HUDEP-2 (cell line): ENCODE results near the gene ADORA3.
A peak's percentile ranks its signal among the peaks of the same experiment; 100 is the strongest.
"Not testable (repeated sequence)": the region's sequence is repeated elsewhere in the genome, so short reads cannot be mapped to it uniquely, and the experiment has no call there.

Source experiments
- DNase-seq, 76 experiments: peaks; one replicate each; lab custom pipeline; 2025; ENCODE audit not compliant: unreplicated experiment in 76 of 76; lab: John Stamatoyannopoulos, UW

The ADORA3 gene

DNA sequence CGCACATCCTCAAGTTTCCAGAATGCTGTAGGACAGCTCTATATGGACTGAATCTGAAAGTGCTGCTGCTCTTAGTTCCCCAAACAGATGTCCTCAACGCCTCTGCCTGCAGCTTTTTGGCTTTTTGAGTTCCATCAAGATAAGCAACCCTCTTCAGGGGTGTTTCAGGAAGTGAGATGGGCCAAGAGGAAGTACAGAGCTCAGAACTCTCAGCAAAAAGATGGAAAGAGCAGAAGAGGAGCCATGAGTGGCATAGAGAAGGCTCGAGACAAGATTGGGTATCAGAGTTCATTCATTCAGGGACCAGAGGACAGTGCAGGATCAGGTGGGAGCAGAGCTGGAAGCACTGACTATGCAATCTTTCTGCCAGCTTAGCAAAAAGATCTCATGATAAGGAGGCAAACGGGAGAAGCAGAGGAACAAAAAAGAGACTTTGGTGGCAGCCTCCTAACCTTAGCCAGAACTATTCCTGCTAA lies at the start of gene ADORA3, which contains the start of gene TMIGD3:
TSS of gene ADORA3 (minus strand) at position 49 of the 476 bp plus-strand sequence. CDS start 279 bp downstream, outside the sequence.
TSS of gene TMIGD3 (minus strand) at position 49 of the 476 bp plus-strand sequence. CDS start 279 bp downstream, outside the sequence.
- peak in 8 of 76 experiments; percentile 3 to 27 (median 21) for DNase-seq

DNA sequence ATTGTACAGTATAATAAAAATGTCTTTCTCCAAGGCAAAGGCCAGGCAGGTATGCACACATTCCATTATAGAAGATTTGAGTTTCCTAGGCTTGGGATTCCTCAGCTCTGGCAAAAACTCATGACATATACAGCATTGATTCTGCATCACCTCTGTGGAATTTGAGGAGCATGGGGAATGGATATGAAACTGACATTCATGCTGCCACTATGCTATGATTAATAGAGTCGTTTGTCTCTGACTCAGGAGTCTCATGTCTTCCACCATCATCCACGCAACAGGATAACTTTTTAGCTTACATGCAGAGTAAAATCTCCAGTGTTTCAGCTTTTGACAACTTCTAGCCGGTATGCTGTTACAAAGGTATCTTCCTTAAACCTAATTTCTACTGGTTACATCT lies 49.8 kb upstream of the ADORA3 start:
- DNase-seq = no peak

- DNase-seq = no peak
Observed at GRCh38 chr1:111552587-111552986, 49.2 kb upstream of the ADORA3 start.

DNA sequence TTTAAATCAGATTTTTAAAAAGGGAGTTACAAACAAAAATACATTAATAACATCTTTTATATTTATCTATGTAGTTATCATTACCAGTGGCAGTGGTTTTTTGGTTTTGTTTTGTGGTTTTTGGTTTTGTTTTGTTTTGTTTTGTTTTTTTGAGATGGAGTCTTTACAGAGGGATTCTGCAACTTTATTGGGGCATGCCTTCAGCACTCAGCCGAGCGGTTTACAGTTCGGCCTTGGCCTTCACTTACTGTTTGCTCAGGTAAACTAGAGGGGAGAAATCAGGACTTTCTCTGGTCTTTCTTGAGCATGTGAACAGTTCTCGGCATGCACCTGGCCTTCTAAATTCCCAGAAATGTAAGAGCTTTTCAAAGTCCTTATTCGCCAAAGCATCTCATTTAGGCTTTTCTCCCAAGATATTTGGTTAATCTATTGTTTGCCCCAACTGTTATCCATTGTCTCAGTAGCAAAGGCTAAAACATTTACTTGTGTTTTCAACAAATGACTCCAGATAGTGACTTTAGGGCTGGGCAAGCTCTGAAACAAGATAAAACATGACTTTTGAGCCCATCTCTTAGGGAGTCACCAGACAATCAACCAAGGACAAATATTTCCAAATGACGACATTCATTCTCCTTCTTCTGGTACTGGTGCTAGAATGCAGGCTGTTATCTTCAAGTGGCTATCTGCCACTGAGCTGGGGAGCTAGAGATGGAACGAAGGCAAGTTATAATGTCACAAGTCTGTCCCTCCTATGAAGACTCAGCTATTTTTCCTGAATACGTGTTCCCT lies 48.4 kb upstream of the ADORA3 start:
- peak in 59 of 76 experiments; percentile 5 to 80 (median 43) for DNase-seq

GRCh38 chr1:111547786-111548185 lies 44.4 kb upstream of the ADORA3 start:
- not testable (repeated sequence) for DNase-seq

- DNase-seq = no peak
Observed at GRCh38 chr1:111542187-111542586, 38.8 kb upstream of the ADORA3 start.

DNA sequence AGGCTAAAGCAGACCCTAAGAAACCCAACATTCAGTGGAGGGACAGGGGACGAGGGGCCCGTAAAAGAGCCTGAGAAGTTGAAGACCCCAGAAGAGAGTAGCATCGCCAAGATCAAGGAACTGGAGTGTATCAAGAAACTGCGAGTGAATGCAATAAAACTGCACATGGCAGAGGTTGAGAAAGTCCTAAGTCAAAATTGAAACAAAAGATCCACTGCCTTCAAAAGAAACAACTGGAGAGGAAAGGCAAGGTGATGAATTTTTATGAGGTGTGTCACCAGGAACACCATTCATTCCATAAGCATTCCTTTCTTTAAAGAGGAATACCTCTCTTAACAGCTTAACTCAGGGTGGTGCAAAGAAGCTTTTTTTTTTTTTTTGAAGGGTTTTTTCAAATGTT lies 38.3 kb upstream of the ADORA3 start:
- no peak for DNase-seq

GRCh38 chr1:111540928-111541327 lies 37.5 kb upstream of the ADORA3 start:
- no peak for DNase-seq

DNA sequence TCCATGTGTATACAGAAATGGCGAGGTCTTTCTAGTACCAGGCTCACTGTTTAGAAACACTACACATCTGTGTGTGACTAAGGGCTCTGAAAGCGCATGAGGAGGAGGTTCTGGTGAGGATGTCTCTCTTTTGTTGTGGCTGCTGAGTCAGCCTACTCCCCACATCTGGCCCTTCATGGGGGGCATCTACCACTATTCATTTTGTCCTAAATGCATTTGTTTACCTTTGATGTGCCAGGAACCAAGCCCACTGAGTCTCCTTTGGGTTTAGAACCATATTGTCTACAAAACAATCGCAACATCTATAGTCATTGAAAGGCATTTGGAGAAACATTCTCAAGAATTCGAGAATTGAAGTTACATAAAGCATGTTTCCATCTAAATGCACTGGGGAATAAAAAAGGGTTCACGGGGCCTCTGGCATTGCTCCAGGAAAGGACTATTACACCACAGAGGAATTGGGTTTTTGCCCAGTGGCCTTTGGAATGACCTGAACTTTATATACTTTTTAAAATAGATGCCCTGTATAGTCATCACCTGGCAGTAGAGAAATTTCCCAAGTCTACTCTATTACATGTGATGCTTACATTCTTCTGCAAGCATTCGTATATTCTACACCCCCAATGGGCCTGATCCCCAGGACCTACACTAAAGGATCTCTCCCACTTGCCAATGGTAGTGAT lies 35.1 kb upstream of the ADORA3 start:
- no peak for DNase-seq

GRCh38 chr1:111535256-111536191 lies 32.1 kb upstream of the ADORA3 start:
- no peak for DNase-seq

DNA sequence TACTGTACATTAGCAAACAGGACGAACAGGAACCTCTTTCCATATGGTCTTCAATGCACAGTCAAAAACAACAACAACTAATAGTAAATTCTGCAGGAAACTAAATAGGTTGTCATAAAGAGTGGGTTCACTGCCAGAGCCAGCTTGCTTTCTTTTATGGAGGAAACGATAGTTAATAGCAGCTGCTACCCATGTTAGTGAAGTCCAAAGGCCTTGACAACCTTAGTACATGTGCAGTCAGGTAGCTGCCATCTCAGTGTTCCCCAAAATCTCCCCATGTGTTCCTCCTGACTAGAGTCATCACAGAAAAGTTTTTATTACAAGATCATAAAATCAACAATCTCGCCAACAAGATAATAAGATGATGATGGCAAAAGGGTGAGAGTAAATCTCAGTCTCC lies 16.6 kb upstream of the ADORA3 start:
- no peak for DNase-seq

- no peak for DNase-seq
Observed at GRCh38 chr1:111517469-111518225, 14.2 kb upstream of the ADORA3 start.

DNA sequence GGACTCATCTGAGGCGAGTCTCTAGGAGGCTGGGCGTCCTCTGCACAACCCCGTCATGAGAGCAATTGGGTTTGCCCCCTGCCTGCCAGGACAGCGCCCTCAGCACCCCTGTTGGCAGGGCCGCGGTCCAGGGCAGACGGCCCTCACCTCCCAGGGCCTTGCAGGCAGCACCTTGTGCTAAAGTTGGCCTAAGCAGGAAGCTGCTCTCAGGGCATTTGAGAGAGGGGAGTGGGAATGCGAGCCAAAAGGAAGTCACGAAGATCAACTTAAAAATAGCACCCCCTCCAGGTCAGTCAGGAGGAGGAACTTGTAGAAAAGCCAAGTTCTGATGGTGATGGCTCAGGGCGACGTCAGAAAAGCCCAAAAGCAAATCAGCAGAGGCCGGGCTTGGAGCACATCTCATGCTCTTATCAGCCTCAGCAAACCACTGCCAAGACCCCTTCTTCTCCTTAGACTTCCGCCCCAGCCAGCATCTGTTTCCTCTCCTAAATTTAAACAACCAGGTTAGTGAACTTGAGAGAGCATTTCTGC lies 12.6 kb upstream of the ADORA3 start:
- peak in 16 of 76 experiments; percentile 4 to 61 (median 23) for DNase-seq

- no peak for DNase-seq
Observed at GRCh38 chr1:111515291-111516004, 12.0 kb upstream of the ADORA3 start.

DNA sequence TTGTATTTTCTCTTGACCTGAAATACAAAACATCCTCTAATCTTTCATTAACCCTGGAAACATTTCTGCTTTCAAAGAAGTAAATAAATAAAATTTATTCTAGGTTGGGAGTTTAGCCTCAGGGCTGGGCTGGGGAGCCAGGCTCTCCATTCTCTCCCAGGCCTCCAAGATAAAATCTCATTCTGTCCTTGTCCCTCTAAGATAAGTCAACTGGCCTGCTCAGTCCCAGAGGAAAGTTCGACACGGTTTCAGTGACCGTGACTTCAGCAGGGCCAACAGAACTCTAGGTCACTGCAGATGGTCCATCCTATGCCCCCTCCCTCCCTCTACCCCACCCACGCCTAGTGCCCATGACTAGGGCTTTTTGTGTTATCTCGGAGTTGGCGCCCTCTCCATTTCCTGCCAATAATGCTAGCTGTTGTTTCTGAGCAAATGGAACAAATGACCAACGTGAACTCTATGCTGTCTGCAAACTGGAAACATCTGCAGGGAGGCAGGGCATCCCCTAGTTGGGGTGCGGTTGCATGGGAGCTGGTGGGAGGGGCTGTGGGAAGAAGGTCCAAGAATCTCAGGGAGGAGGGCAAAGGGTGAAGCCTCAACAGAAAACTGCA lies 10.1 kb upstream of the ADORA3 start:
- DNase-seq = peak in 66 of 76 experiments; percentile 12 to 84 (median 51)

GRCh38 chr1:111512931-111513330 lies 9.5 kb upstream of the ADORA3 start:
- no peak for DNase-seq

GRCh38 chr1:111512132-111512889 lies 8.9 kb upstream of the ADORA3 start:
- peak in 14 of 76 experiments; percentile 5 to 31 (median 18) for DNase-seq

DNA sequence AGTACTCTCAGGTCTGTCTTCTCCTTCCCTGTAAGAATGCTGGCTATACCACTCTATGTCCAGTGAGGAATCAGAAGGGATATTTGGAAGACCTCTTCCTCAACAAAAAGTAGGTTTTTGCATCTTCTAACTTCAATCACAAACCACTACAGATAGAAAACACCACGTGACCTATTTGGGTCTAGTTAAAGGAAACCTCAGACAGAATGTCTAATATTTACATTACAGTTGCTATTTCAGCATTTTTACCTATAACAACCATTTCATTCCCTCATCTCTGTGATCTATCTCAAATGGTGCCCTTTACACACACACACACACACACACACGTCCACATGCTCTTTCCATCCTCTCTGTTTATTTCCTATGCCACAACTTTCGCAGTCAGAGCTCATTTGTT lies 7.9 kb upstream of the ADORA3 start:
- DNase-seq = no peak
